ENCODE data around the gene SCN2B. TPM values are rescaled to one million over a fixed set of nuclear protein-coding genes. Genes with fewer than 3 reads are reported as not detected.

The SCN2B gene
- not detected in 2 replicates for total RNA-seq (2014; rRNA removed; shearing (Covaris generic); ENCODE audit: low replicate concordance)

- Histone ChIP-seq H3K27me3 (no peaks in the 10 kb centered on the region; the same call in 1 of the 2 replicates), H3K4me3 (no peak within 1 kb of the TSS), H3K9me3 (no peaks in the 10 kb centered on the region), H3K36me3 (no peaks in the 10 kb centered on the region)
- no peak for DNase-seq
These were observed at the start of gene SCN2B for GRCh38 chr11:118175993-118176777. SCN2B (minus strand) TSS chr11:118176639; CDS start chr11:118176431, 208 bp downstream.

GRCh38 chr11:118224511-118225188, 48.2 kb upstream of the SCN2B start, which contains the start of gene JAML:
JAML (minus strand) TSS chr11:118225011; CDS start chr11:118214866, 10,145 bp downstream.
- Histone ChIP-seq H3K27me3 (peaks cover 3% of the 10 kb centered on the region; the same call in 1 of the 2 replicates), H3K36me3 (no peaks in the 10 kb centered on the region), H3K4me3 (no peak within 1 kb of the TSS), H3K9me3 (no peaks in the 10 kb centered on the region)
- DNase-seq: no peak

DNA sequence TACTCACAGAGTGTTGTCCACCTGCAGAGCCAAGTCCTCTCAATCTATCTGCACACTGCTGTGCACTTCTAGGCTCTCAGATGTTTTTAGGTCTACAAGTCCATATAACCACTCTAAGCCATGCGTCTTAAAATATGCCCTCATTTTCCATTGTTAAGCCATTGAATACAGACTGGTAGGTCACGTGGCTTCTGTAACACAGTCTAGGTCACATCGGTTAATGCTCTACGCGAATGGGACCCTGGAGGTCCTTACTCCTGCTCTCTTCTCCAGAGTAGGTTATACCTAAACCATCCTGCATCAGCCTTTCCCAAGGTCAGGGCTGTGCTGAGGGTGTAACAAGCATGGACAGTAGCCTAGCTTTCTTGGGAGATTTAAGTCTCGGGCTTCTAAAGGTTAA, 47.6 kb upstream of the SCN2B start:
- H3K4me3 ChIP-seq: no peak overlapping the region
- DNase-seq: no peak
- no peaks in the 10 kb centered on the region for H3K9me3 ChIP-seq
- H3K27me3 ChIP-seq: peaks cover 3% of the 10 kb centered on the region; the same call in 1 of the 2 replicates
- H3K36me3 ChIP-seq: no peaks in the 10 kb centered on the region

- H3K9me3 ChIP-seq: no peaks in the 10 kb centered on the region
- no peak for DNase-seq
- H3K4me3 ChIP-seq: no peak overlapping the region
- H3K27me3 ChIP-seq: peaks cover 3% of the 10 kb centered on the region; the same call in 1 of the 2 replicates
- H3K36me3 ChIP-seq: no peaks in the 10 kb centered on the region
These were observed 47.1 kb upstream of the SCN2B start for GRCh38 chr11:118223570-118223969.

- no peak overlapping the region for H3K4me3 ChIP-seq
- H3K9me3 ChIP-seq: no peaks in the 10 kb centered on the region
- peaks cover 5% of the 10 kb centered on the region; the same call in 1 of the 2 replicates for H3K27me3 ChIP-seq
- no peaks in the 10 kb centered on the region for H3K36me3 ChIP-seq
- DNase-seq: no peak
These were observed 46.0 kb upstream of the SCN2B start for GRCh38 chr11:118222437-118222836.

DNA sequence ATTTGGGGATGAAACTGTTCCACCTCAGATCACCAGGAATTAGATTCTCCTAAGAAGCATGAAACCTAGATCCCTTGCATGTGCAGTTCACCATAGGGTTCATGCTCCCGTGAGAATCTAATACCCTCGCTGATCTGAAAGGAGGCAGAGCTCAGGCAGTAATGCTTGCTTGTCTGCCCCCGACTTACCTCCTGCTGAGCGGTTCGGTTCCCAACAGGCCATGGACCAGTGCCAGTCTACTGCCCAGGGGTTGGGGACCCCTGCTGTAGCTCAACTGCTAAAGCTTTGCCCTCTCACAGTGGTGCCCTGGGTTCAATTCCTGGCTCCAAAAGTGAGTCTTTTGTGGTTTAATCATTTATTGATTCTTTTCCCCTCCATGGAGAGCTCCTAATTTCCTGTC, 45.0 kb upstream of the SCN2B start:
- H3K4me3 ChIP-seq: no peak overlapping the region
- no peak for DNase-seq
- H3K27me3 ChIP-seq: peaks cover 6% of the 10 kb centered on the region; the same call in 1 of the 2 replicates
- H3K9me3 ChIP-seq: no peaks in the 10 kb centered on the region
- no peaks in the 10 kb centered on the region for H3K36me3 ChIP-seq

GRCh38 chr11:118219732-118220131, 43.3 kb upstream of the SCN2B start:
- DNase-seq: no peak
- no peaks in the 10 kb centered on the region for H3K9me3 ChIP-seq
- peaks cover 6% of the 10 kb centered on the region; the same call in 1 of the 2 replicates for H3K27me3 ChIP-seq
- no peak overlapping the region for H3K4me3 ChIP-seq
- no peaks in the 10 kb centered on the region for H3K36me3 ChIP-seq

DNA sequence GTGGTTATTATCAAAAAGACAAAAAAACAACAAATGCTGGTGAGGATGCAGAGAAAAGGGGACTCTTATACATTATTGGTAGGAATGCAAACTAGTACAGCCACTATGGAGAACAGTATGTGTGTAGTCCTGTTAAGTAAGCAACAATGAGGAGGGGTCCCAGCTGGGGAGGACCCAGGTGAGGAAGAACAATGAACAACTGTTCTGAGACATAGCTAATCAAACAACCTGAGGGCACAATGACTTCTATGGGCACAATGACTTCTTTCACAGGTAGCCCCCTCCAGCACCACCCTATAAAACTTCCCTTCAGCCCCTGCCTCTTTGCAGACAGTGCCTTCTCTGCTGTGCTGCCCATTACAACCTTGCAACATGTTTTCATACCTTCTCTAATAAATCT, 42.8 kb upstream of the SCN2B start:
- H3K9me3 ChIP-seq: no peaks in the 10 kb centered on the region
- H3K4me3 ChIP-seq: no peak overlapping the region
- no peak for DNase-seq
- no peaks in the 10 kb centered on the region for H3K36me3 ChIP-seq
- peaks cover 6% of the 10 kb centered on the region; the same call in 1 of the 2 replicates for H3K27me3 ChIP-seq

DNA sequence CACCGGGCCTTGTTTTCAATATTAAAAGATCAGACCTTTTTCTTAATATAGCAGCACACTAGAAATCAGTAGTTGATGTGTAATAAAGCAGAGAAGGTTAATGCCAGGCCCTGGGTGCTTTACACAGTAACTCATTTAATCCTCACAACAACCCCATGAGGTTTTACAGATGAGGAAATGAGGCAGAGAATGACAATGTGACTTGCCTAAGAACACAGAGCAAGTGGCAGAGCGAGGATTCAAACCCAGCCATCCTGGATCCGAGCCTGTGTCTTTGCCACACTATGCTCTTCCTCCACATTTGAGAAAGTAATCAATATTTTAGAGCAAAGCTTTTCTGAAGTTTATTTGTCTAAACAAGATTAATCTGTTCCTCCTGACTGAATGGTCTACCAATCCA, 41.1 kb upstream of the SCN2B start:
- Histone ChIP-seq H3K9me3 (no peaks in the 10 kb centered on the region), H3K36me3 (no peaks in the 10 kb centered on the region), H3K4me3 (no peak overlapping the region), H3K27me3 (peaks cover 6% of the 10 kb centered on the region; the same call in 1 of the 2 replicates)
- DNase-seq: no peak

DNA sequence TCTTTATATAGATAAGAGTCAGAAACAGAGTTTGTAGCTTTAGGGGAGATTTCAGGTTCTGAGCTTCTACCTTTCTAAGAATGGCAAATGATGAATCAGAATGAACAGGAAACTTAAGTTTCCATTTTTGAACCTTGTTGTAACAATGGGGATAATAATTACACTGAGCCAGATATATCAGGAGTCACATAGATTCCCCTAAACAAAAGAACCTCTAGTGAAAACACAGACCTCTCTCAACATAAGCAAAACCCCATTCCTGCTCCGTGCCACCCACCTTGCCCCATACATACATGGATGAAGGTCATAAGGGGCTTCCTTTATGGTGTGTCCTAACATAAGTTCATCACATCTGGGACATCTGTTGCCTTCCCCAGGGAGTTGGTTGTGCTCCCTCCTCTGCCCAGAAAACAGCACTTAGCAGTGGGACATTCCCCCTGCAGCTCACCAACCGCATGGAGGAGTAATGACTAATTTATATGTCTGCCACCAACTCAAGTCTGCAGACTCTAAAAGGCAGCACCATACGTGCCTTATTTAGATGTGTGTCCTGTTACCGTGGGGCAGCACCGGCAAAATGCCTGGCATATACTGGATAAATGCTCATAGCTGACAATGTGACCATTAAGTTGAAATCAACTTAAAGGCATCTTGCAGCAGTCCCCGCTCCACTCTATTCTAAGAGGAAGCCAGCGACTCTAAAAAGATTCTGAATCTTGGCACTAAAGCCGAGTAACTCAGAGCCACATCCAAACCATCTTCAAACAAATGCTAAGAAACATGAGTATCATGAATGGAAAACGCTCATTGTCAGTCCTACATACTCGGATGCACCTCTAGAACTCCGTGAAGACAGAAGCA, 40.4 kb upstream of the SCN2B start:
- H3K4me3 ChIP-seq: no peak overlapping the region
- no peaks in the 10 kb centered on the region for H3K36me3 ChIP-seq
- H3K27me3 ChIP-seq: peaks cover 6% of the 10 kb centered on the region; the same call in 1 of the 2 replicates
- H3K9me3 ChIP-seq: no peaks in the 10 kb centered on the region
- no peak for DNase-seq

DNA sequence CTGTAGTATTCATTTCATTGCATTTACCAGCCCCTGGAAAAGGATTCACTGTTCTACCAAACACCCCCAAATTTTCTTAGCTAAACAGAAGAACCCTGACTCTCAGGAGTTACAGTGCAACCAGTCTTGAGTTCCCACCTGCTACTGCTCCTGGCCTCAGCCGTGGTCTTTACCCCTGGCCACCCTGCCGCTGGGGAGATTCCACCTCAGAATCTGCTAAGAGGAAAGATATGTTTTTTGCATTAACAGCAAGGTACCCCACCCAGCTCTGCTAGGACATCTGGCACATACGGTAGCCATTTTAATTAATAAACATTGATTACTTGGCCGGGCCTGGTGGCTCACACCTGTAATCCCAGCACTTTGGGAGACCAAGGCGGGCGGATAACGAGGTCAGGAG, 39.3 kb upstream of the SCN2B start:
- H3K36me3 ChIP-seq: no peaks in the 10 kb centered on the region
- H3K27me3 ChIP-seq: 0 out of 2 replicates have a peak, but pooled peaks cover 3% of the 10 kb centered on the region
- no peak for DNase-seq
- H3K9me3 ChIP-seq: no peaks in the 10 kb centered on the region
- H3K4me3 ChIP-seq: no peak overlapping the region

GRCh38 chr11:118215262-118215661, 38.8 kb upstream of the SCN2B start:
- no peak for DNase-seq
- no peak overlapping the region for H3K4me3 ChIP-seq
- H3K36me3 ChIP-seq: no peaks in the 10 kb centered on the region
- no peaks in the 10 kb centered on the region for H3K9me3 ChIP-seq
- 0 out of 2 replicates have a peak, but pooled peaks cover 3% of the 10 kb centered on the region for H3K27me3 ChIP-seq

DNA sequence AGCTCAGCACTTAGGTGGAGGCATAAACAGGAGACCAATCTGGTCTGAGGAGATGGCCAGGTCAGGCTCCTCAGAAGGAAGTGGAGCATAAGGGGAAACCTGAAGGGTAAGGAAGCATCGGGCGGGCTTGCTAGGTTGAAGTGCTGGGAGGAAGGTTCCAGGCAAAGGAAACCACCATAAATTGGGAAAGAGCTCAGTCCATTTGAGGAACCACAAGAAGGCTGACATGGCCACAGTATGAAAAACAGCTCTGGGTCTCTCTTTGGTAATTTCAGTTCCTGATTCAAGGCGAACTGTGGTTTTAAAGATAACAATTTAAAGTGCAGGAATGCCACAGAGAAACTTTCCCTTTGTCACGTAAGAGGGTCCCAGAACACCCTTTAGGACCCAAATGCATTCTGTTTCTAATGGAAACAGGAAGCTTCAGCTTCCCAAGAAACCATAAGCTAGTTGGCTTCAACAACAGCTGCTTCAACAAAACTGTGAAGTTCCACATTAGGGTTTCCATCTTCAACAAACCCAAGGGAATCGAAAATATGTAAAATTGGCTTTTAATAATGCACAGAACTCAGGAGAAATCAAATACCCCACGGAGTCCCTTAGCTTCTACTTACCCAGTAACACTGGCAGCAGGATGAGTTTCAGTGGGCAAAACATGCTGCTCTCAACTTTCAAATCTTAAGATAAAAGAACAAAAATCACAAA, 37.9 kb upstream of the SCN2B start:
- Histone ChIP-seq H3K36me3 (no peaks in the 10 kb centered on the region), H3K27me3 (0 out of 2 replicates have a peak, but pooled peaks cover 3% of the 10 kb centered on the region), H3K4me3 (no peak overlapping the region), H3K9me3 (no peaks in the 10 kb centered on the region)
- no peak for DNase-seq

DNA sequence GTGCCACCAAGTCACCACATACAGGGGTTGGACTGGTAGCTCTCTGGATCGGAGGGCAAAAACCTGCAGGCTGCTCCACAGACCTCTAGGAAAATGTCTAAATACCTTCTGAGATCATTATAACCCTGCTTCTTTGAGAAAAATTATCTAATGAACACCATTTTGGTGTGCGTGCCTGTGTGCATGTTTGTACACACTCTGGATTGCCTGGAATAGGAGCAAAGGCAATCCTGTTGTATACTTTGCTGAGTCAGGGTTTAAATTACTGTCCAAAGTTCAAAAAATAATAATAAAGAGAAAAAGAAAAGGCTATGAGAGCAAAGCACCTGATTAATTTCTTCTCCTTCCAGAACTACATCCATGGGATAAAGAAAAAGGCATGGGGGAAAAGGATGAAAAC, 37.3 kb upstream of the SCN2B start:
- Histone ChIP-seq H3K27me3 (0 out of 2 replicates have a peak, but pooled peaks cover 3% of the 10 kb centered on the region), H3K36me3 (no peaks in the 10 kb centered on the region), H3K4me3 (no peak overlapping the region), H3K9me3 (no peaks in the 10 kb centered on the region)
- DNase-seq: no peak

DNA sequence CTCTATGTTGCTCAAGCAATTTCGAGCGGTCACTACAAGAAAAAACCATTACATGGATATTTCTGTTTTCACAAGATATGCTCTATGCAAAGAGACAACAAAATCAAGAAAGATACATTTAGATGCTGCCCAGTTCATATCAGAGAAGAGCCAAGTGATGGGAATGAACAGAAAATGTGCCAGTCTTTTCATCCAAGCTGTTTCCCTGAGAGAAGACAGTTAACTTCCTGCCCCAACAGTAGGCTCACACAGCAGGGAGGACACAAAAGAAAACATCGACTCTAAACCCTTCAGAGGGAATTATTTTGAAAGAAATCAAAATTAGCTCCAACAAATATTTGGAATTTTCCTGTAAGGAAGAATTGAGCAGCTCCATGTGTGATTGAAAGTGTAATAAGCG, 36.8 kb upstream of the SCN2B start:
- H3K36me3 ChIP-seq: no peaks in the 10 kb centered on the region
- H3K9me3 ChIP-seq: no peaks in the 10 kb centered on the region
- DNase-seq: no peak
- H3K4me3 ChIP-seq: no peak overlapping the region
- H3K27me3 ChIP-seq: 0 out of 2 replicates have a peak, but pooled peaks cover 3% of the 10 kb centered on the region

GRCh38 chr11:118212781-118213191, 36.3 kb upstream of the SCN2B start:
- Histone ChIP-seq H3K9me3 (no peaks in the 10 kb centered on the region), H3K4me3 (no peak overlapping the region), H3K27me3 (0 out of 2 replicates have a peak, but pooled peaks cover 3% of the 10 kb centered on the region), H3K36me3 (no peaks in the 10 kb centered on the region)
- DNase-seq: no peak
